ENCODE results near the gene EFNA5. TPM values are rescaled to one million over a fixed set of nuclear protein-coding genes. Genes with fewer than 3 reads are reported as not detected.
"Not testable (repeated sequence)": the region's sequence is repeated elsewhere in the genome, so short reads cannot be mapped to it uniquely, and the experiment has no call there.

EFNA5 gene
- total RNA-seq, 4 donors from 2014 or later, result 6.8 to 17.9 (median 11.5) TPM

DNA sequence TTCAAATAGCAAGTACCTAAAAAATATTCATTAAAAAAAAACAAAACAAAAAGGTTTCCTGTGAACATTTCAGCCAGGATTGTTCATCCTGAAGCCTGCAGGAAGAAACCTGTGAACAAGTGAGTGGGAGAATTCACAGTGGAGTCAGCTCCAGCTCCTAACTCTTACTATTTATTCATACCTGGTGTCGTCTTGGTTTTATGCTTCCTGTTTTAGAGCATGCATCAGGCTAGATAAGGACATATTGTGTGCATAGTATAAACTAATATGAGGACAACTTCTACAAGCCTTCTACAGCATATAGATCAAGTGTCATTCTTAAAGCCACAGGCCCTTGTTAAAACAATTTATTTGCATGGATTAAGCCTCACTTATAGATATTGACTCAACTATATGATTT, 169.9 kb downstream of the EFNA5 start:
- Histone ChIP-seq H3K4me3 (no peak overlapping the region), H3K27ac (no peak overlapping the region), H3K27me3 (no peaks in the 10 kb centered on the region), H3K36me3 (no peaks in the 10 kb centered on the region), H3K4me1 (peaks cover 0 to 16% (median 0%) of the 10 kb centered on the region in 3 donors), H3K9me3 (no peaks in the 10 kb centered on the region)
- 48% methylated on average over 1 of the region's 1 CpG for WGBS, 2 donors
- no peak for DNase-seq
- TF ChIP-seq CTCF (IDR thresholded peaks at IDR 0.05) (no peak), POLR2A (IDR thresholded peaks at IDR 0.05) (no peak)
- intact Hi-C loops (cut with DNase I), result no loop called here

DNA sequence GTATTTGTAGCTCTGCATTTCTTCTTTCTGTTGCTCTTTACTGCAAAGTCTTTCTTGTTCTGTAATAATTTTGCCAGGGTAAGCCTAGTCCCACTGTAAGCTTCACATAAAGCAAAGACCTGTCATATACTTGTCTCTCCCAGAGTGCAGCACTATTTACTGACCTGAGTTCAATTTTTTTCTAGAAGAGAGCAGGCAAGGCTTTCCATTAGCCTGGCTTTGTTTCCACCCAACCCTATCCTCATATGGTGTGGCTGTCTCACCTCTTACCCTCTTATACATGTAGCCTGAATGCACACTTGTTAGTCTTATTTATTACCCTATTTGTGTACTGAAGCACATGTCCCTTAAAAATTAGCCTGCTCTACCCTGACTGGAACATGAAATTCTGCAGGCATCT, 170.4 kb downstream of the EFNA5 start:
- Histone ChIP-seq H3K4me3 (no peak overlapping the region), H3K27ac (no peak overlapping the region), H3K4me1 (peaks cover 0 to 16% (median 0%) of the 10 kb centered on the region in 3 donors), H3K36me3 (no peaks in the 10 kb centered on the region), H3K27me3 (no peaks in the 10 kb centered on the region), H3K9me3 (no peaks in the 10 kb centered on the region)
- DNase-seq, result no peak
- intact Hi-C loops (cut with DNase I), result no loop called here
- TF ChIP-seq CTCF (IDR thresholded peaks at IDR 0.05) (no peak), POLR2A (IDR thresholded peaks at IDR 0.05) (no peak)

DNA sequence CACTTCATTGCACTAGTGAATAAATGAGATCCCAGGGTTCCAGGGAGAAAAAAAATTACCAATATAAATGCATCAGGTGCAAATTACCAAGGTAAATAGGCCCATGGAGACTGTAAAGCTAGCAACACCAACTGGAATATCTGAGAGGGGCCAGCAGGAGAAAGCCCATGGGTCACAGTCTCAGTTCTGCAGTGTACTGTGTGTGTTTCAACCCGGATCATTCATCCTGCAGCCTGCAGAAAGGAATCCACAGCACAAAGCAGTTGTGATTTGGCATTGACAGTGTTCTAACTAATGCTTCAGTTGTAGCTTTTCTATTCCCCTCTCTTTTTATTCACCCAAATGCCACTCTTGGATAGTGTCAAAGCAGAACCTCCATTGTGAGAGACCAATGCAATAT, 171.0 kb downstream of the EFNA5 start:
- Histone ChIP-seq H3K4me3 (no peak overlapping the region), H3K4me1 (peaks cover 0 to 16% (median 0%) of the 10 kb centered on the region in 3 donors), H3K36me3 (peaks cover 0 to 4% (median 0%) of the 10 kb centered on the region in 3 donors), H3K27ac (no peak overlapping the region), H3K9me3 (no peaks in the 10 kb centered on the region), H3K27me3 (no peaks in the 10 kb centered on the region)
- 50 to 71% methylated on average over 1 of the region's 1 CpG for WGBS, 2 donors
- TF ChIP-seq POLR2A (IDR thresholded peaks at IDR 0.05), result no peak
- intact Hi-C loops (cut with DNase I), result no loop called here
- DNase-seq, result no peak

DNA sequence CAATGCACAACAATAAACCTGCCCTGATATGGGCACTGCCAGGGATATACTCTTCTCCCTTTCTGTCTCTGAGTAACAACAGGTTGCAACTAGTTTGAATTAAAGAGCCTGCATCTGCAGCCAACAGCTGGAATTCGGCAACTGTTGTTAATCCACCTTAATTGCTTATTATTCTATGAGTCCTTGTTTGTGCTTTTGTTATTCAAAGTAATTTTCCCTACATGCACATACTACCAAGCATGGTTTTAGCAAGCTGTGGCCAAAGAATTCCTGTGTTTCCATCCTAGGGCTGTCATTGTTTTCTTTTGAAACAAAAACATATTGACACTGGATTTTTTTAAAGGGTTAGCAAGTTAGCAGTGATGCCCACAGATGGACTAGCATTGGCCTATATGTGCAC, 171.5 kb downstream of the EFNA5 start:
- DNase-seq, result no peak
- 39 to 68% methylated on average over 1 of the region's 1 CpG for WGBS, 2 donors
- Histone ChIP-seq H3K4me3 (no peak overlapping the region), H3K4me1 (peaks cover 0 to 16% (median 0%) of the 10 kb centered on the region in 3 donors), H3K27ac (no peak overlapping the region), H3K36me3 (peaks cover 0 to 10% (median 0%) of the 10 kb centered on the region in 3 donors), H3K27me3 (no peaks in the 10 kb centered on the region), H3K9me3 (no peaks in the 10 kb centered on the region)
- TF ChIP-seq CTCF (IDR thresholded peaks at IDR 0.05) (no peak), POLR2A (IDR thresholded peaks at IDR 0.05) (no peak)
- intact Hi-C loops (cut with DNase I), result no loop called here

- Histone ChIP-seq H3K4me3 (no peak overlapping the region), H3K9me3 (no peaks in the 10 kb centered on the region), H3K27ac (no peak overlapping the region), H3K27me3 (no peaks in the 10 kb centered on the region), H3K36me3 (peaks cover 0 to 13% (median 0%) of the 10 kb centered on the region in 3 donors), H3K4me1 (peaks cover 0 to 16% (median 0%) of the 10 kb centered on the region in 3 donors)
- intact Hi-C loops (cut with DNase I), result no loop called here
- no peak for DNase-seq
- WGBS, 2 donors, result 76 to 100% methylated on average over 2 to 3 of the region's 3 CpGs
- no peak for TF ChIP-seq CTCF (IDR thresholded peaks at IDR 0.05)
- no peak for TF ChIP-seq POLR2A (IDR thresholded peaks at IDR 0.05)
These were observed 174.3 kb downstream of the EFNA5 start for GRCh38 chr5:107496466-107496865.

DNA sequence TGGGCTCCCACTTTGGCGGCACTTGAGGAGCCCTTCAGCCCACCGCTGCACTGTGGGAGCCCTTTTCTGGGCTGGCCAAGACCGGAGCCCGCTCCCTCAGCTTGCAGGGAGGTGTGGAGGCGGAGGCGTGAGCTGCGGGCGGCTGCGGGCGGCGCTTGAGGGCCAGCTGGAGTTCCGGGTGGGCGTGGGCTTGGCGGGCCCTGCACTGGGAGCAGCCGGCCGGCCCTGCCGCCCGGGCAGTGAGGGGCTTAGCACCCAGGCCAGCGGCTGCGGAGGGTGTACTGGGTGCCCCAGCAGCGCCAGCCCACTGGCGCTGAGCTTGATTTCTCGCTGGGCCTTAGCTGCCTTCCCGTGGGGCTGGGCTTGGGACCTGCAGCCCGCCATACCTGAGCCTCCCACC, 176.6 kb downstream of the EFNA5 start:
- DNase-seq; H3K9me3 ChIP-seq; H3K27me3 ChIP-seq; H3K27ac ChIP-seq; intact Hi-C loops (cut with DNase I); H3K4me1 ChIP-seq; H3K4me3 ChIP-seq: not testable (repeated sequence)
- H3K36me3 ChIP-seq, result peaks cover 0 to 19% (median 0%) of the 10 kb centered on the region in 3 donors
- whole genome bisulfite sequencing, 2 donors, result 100% methylated on average over 2 of the region's 25 CpGs; no CpG with 5 or more reads in 1 of the 2 donors

All from esophagus squamous epithelium (tissue), 5 donors.